HG03039 (cell line): ENCODE results near the gene E2F4.
A peak's percentile ranks its signal among the peaks of the same experiment; 100 is the strongest.

Source experiments
- ATAC-seq: cut with Tn5 transposase; IDR thresholded peaks from one replicate; pipeline ENCODE4 v1.9.1; 2021; ENCODE audit warnings: mild to moderate bottlenecking, moderate library complexity; ENCODE audit not compliant: unreplicated experiment

Gene E2F4

DNA sequence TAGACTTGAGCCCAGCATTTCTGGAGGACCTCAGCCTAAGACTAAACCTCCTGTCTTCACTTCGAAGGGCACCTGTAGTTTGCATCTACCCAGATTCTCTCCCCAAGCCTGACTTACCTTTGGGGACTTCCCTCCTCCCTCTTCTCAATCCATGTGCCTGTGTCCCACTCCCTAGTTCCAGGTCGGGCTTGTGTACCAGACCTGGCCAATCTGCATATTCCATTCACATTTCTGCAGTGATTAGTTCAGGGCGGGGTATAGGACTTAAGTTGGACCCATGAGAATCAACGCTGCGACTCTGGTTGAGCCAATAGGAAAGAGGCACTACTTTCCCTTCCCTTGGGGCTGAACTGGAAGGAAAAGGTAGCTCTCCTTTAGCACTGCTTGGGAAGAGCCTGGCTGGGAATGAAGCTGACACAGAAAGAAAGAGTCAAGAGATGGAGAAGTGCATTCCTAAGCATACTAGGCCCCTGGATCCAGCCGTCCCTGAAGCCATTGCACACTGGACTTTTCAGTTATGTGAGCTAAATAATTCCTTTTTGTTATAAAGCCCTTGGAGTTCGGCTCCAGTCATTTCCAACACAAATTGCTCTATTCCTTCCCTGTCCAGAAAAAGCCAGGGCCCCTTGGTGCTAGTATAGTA lies 34.7 kb upstream of the E2F4 start:
- no peak for ATAC-seq

DNA sequence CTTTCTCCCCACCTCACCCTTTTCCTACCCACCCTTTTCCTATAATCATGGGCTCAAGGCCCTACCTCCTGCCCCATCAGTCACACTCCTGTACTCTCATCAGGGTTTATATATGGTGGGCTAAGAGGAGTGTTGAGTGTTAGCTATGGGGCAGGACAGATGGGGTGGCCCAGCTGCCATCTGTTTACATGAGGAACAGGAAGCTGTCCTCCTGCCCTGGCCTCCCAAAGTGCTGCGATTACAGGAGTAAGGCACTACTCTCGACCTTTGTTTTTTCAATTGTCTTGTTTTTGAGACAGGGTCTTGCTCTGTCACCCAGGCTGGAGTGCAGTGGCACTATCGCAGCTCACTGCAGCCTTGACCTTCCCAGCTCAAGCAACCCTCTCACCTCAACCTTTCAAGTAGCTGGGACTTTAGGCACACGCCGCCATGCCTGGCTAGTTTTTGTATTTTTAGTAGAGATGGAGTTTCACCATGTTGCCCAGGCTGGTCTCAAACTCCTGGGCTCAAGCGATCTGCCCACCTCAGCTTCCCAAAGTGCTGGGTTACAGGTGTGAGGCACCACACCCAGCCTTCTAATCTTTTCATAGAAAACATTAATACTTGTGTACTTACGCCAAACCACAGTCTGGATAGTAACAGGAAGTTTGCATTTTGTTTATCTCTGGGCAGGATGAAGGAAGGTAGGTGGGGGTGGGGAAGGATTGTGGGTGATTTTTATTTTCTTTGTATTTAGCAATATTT lies 33.9 kb upstream of the E2F4 start:
- no peak for ATAC-seq

DNA sequence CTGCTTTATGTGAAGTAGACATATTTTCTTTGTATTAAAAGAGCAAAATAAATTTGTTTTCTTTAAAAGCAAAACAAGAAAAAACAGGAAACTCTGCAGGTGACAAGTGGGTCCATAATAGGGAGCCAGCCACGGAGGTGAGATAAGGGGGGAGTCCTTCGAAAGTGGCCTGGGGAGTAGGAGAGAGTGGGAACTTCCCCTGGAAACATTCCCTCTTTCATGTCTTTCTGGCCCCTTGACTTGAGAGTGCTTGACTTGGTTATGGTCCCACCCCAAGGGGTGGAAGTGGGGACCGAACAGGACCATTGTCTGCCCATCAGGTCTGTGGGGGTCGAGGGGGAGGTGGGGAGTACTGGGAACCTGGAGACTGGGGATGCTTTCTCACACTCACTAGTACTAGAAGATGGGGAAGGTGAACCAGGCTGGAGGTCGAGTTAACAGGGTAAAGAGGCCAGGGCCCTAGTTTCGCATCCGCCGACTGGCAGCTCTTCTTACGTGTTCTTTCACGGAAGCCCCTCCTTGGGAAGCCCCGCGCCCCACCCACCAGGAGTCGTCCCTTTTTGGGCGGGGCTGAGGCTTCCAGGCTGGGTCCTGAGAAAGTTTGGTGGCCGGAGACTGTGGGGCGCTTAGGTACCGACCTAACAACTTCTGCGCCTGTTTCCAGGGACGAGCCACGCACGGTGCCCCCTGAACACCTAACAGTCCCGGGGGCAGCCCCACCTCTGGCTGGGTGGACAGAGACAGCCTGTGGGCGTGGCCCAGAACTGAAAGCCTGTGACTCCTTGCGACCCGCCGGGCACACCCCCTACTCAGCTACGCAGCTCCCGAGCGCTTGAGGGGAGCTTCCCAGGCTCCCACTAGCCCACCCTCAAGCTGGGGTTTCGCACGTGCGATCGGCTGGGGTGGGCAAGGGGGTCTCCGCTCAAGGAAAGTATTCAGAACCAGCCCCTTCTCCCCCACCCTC lies 33.0 kb upstream of the E2F4 start:
- peak; percentile 33 for ATAC-seq

DNA sequence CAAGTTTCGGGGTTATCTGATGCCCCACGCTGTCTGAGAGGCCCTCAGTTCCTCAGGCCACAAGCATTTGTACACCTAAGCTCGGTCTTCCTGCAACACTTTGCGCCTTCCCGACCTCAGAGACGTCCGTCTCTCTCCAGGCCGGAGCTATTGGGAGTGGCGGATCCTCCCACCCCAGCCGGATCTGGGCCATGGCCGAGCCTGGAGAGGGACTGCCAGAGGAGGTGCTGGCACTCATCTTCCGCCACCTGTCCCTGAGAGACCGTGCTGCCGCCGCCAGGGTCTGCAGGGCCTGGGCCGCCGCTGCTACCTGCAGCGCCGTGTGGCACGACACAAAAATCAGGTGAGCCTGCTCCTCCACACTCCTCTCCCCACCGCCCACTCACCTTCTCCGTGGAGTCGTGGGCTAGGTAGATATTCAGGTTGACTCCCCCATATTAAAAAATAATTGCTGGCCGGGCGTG lies 30.3 kb upstream of the E2F4 start:
- ATAC-seq, result no peak

DNA sequence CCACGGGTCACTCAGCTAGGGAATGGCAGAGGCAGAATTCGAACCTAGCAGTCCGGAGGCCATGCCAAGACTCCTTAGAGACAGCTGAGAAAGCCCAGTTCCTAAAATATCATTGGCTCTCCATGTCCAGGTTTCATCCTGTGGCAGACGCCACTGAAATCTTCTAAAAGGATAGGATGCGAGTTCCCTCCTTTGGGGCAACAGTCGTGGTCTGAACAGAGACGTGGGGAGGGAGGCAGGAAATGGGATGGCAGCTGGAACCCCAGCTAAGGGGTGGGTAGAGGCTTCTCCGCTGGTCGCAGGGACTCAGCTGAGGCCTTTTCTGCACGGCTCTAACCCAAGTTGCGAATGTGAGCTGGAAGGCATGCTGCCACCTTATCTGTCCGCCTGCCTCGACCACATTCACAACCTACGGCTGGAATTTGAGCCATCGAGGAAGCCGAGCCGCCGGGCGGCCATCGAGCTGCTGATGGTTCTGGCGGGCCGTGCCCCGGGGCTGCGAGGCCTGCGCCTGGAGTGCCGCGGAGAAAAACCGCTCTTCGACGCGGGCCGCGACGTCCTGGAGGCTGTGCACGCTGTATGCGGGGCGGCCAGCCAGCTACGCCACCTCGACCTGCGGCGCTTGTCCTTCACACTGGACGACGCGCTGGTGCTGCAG lies 29.3 kb upstream of the E2F4 start:
- no peak for ATAC-seq

DNA sequence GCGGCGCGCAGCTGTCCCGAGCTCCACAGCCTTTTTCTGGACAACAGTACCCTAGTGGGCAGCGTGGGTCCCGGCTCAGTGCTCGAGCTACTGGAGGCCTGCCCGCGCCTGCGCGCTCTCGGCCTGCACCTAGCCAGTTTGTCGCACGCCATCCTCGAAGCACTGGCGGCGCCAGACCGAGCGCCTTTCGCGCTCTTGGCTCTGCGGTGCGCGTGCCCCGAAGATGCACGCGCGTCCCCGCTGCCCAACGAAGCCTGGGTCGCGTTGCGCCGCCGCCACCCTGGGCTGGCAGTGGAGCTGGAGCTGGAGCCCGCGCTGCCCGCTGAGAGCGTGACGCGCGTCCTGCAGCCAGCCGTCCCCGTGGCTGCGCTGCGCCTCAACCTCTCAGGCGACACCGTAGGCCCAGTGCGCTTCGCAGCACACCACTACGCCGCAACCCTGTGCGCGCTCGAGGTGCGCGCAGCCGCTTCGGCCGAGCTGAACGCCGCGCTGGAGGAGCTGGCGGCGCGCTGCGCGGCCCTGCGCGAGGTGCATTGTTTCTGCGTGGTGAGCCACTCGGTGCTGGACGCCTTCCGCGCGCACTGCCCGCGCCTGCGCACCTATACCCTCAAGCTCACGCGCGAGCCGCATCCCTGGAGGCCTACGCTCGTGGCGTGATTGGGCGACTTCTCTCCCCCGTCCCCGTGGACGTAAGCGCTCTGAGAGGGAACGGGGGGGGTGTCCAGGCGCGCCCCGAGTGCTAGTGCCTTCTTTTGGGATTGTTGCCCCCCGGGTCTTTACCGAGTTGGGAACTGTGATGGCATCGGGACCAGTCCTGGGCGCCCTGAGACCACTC lies 28.6 kb upstream of the E2F4 start:
- ATAC-seq, result no peak

DNA sequence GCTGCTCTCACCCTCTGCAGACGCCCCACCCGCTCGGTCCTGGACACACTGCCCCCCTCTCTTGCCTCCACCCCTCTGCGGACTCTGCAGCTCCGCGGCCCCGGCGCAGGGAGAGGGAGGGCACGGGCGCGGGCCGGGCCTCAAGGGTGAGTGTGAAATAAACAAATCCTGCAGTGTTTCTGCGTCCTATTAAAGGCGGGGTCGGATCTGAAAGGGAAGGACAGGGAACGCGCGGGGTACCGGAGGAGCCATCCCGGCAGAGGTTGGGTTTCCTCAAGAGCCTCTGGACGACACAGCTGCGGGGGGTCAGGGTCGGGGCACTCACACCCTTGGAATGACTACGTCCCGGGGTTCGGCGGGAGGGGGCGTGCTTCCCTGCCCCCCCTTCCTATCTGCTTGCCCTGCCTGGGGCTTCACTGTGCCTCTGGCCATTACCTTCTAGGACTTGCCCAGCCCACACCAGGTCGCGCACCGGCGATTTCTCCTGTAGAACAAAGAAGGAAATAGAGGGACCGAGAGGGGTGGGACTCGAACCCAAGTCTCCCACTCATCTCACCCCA lies 27.9 kb upstream of the E2F4 start:
- no peak for ATAC-seq

DNA sequence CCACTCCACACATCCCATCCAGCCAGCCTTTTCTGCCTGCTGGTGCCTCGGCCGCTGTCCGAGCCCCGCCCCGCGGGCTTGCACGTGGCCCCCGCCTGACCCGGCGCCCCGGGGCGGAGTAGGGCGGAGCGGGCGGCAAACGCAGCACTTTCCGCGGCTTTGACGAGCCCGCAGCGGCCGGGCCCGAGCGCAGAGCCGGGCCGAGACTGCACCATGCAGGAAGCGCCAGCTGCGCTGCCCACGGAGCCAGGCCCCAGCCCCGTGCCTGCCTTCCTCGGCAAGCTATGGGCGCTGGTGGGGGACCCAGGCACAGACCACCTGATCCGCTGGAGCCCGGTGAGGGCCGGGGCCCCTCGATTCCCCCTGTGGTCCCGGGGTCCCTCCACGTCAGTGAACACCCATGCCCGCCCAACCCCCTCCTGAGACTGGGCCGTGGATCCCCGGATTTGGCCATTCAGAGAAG lies 27.3 kb upstream of the E2F4 start, which contains the start of gene HSF4:
Gene HSF4 (plus strand): TSS at position 147 of the 463 bp plus-strand sequence. CDS start 67 bp downstream, at position 214.
- ATAC-seq, result no peak

DNA sequence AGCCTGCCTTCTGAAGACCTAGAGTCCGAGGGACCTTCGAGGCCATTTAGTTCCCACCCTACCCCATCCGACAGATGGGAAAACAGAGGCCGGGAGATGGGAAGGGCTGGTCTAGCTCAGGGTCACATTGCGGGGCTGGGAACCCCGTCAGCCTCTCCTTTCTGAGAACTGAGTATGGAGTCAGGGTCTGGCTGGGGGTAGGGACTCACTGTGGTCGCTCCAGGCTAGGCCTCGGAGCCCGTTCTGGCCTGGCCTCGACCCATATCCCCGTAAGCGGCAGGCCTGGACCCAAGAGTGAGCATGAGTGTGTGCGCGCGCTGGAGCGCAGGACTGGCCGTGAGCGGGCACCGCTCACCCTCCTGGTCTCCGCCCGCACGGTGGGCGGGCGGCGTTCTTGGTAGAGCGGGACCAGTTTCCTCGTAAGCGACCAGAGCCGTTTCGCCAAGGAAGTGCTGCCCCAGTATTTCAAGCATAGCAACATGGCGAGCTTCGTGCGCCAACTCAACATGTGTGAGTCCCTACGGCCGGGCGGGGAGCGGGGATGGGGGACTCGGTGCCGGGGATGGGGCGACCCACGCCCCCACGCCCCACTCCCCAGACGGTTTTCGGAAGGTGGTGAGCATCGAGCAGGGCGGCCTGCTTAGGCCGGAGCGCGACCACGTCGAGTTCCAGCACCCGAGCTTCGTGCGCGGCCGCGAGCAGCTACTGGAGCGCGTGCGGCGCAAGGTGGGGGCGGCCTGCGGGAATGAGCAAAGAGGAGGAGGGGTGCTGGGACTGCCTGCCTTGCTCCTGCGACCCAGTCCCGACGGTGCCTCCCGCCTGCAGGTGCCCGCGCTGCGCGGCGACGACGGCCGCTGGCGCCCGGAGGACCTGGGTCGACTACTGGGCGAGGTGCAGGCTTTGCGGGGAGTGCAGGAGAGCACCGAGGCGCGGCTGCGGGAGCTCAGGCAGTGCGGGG lies 26.6 kb upstream of the E2F4 start:
- no peak for ATAC-seq

DNA sequence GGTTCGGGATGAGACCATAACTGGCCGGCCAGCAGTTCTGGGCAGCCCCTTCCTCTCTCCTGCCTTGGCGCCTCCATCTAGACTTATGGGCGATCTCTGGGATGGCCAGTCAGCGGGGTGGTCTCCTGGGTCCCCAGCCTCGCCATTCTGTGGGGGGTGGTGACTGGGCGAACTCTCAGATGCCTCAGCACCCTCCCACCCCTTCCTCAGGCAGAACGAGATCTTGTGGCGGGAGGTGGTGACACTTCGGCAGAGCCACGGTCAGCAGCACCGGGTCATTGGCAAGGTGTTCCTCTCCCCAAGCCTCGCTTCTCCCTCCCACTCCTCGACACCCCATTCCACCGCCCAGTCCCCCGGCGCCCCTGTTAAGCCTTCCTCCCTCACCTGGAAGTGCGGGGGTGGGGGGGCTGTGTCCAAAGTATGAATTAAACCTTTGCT lies 25.8 kb upstream of the E2F4 start:
- ATAC-seq, result no peak

DNA sequence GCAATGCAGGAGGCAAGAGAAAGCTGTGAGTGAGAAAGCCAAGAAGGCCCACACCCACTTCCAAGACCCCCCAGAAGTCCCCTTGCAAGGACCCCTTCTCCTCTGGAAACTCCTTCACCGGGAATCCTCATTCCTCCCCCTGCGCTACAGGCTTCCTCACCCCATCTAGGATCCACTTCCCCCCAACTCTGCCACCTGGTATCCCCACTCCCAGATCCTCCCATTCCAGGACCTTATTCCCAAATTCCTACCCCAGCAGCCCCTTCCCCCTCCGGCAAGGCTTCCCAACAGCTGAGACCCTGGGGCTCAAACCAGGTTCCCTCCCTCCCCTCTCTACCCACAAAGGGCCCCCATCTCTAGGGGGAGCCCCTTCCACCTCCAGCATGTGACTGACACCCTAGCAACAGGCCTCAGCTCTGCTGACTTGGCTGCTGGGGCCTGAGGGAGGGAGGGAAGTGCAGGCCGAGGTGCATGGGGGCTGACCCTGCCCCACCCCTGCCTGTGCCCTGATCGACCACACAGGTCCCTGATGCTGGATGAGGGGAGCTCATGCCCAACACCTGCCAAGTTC lies 25.3 kb upstream of the E2F4 start:
- no peak for ATAC-seq

DNA sequence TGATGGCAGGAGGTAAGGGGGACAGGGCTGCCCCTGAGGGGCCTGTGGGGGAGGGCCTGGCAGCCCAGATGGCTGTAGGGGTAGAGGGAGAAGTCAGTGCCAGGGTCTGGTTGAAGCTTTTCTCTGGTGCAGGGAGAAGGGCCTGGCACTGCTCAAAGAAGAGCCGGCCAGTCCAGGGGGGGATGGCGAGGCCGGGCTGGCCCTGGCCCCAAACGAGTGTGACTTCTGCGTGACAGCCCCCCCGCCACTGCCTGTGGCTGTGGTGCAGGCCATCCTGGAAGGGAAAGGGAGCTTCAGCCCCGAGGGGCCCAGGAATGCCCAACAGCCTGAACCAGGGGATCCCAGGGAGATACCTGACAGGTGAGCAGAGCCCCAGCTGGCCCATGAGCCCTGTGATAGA lies 24.4 kb upstream of the E2F4 start:
- no peak for ATAC-seq

DNA sequence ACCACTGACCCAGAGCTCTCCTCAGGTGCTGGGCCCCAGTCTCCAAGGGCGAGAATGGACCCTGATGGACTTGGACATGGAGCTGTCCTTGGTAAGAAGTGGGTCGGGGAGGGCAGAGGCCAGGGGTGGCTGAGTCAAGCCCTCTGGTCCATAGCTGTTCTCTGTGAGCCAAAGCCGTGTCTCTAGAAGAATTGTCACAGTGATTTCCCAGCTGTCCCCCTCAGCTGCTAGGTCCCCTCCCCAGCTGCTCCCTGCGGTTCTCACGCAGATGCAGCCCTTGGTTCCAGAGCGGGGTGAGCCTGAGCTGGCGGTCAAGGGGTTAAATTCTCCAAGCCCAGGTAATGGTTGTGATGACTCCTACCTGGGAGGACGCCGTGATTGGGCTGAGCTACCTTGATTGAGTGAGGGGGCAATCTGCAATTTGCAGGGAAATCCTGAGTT lies 22.9 kb upstream of the E2F4 start:
- ATAC-seq, result no peak

DNA sequence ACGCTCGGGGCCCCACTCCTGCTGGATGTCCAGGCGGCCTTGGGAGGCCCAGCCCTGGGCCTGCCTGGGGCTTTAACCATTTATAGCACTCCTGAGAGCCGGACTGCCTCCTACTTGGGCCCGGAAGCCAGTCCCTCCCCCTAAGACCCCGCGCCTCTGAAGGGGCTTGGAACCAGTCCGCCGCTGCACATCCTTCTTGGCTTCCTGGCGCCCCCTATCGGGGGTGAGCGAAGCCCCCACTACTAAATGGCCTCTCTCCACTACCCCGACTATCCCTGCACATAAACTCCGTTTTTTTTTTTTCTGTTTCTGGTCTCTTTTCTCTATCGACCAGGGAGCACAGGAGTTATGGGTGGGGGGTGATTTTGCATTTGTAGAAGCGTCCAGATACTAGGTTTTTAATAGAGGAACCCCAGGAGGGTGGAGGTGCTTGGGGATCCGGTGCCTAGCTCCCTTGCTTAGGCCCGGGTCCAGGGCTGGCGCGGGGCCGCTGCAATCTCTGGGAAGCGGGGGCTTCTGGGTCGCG lies 22.2 kb upstream of the E2F4 start:
- ATAC-seq, result no peak

DNA sequence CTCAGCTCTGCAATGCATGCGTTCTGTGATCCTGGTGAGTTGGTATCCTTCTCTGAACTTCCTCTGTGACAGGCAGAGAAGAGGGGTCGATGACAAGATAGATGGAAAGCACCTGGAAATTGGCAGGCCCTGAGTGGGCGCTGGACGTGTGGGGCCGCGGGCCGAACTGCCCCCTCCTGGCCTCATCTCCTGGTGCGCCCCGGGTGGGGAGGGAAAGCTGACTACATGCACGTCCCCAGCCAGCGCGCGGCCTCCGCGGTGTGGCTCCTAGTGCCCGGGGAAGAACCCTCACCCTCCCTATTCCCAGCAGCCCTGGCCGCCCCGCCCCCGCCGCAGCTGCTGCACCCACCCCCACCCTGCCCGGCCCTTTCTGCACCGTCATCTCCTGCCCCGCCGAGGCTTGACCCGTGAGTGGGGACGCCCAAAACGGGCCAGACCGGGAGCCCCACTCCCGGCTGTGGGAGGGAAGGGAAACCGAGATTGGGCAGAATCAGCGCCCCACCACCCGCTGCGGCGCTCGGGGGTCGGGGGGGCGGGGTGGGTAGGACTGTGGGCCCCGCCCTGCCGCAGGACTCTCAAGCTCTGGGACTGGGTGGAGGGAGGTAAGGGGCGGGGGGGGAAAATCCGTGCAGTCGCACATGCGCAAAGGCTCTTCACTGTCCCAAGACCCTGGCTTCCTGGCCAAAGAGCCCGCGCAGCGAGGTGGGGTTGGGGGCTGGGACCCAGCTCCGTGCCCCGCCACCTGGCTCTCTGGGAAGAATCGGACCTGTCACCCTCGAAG lies 21.6 kb upstream of the E2F4 start, which contains the start of gene NOL3:
Gene NOL3 (plus strand): TSS at position 371 of the 781 bp plus-strand sequence.
- peak; percentile 33 for ATAC-seq

DNA sequence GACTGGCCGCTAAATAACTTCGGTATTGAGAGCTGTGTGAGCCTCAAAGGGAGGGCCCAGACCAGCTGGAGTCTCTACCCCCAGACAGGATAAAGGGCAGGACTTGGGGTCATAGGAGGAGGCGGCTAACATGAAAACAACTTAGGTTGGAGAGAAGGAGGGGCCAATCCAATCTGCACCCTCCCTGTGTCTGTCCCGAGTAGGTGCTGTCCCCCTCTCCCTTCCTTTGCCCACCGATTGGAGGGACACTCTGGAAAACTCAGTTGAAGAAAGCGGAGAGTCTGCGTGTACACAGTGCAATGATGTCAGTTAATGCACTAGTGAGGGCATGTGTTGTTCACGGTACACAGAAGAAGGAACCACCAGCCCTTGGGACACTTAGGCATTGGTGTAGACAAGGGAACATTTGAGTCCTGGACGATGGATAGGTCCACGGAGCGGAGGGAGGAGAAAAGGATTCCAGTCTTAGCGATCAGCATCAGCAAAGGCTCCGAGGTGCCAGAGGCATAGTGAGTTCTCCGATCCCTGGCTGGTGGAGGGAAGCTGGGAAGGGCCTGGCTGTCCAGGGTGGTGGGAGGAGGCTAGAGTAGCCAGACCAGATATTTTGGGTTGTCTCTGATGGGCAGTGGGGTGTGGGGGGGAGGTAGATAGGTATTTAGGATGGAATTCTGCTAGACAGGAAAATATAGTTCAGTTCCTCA lies 20.9 kb upstream of the E2F4 start:
- peak; percentile 12 for ATAC-seq
